Measurements from ENCODE around the gene PPP1R27. TPM values are rescaled to one million over a fixed set of nuclear protein-coding genes. Genes with fewer than 3 reads are reported as not detected.

The PPP1R27 gene
- total RNA-seq, 1 donor: not detected

GRCh38 chr17:81819708-81820107 lies 15.1 kb downstream of the PPP1R27 start:
- no peak overlapping the region for H2AFZ ChIP-seq (ENCODE audit: low read length)

GRCh38 chr17:81817758-81818147 lies 17.1 kb downstream of the PPP1R27 start:
- DNase-seq (ENCODE audit: insufficient read length, low spot score, missing footprints): peak; percentile 88
- Histone ChIP-seq H3K4me3 (ENCODE audit: insufficient read depth, low read length) (no peak overlapping the region), H3K4me1 (ENCODE audit: insufficient read depth, low read length) (no peaks in the 10 kb centered on the region), H3K27ac (ENCODE audit: low read depth, low read length) (no peak overlapping the region), H3K4me2 (ENCODE audit: insufficient read depth, low read length) (no peak overlapping the region), H3K36me3 (ENCODE audit: insufficient read depth, low read length) (peaks cover 5% of the 10 kb centered on the region), H3K9me3 (ENCODE audit: low read depth, low read length) (no peaks in the 10 kb centered on the region), H2AFZ (ENCODE audit: low read length) (no peak overlapping the region), H3K27me3 (ENCODE audit: insufficient read depth, low read length) (no peaks in the 10 kb centered on the region), H4K20me1 (ENCODE audit: insufficient read depth, low read length) (peaks cover 11% of the 10 kb centered on the region), H3K79me2 (ENCODE audit: insufficient read depth, low read length) (no peaks in the 10 kb centered on the region)
- TF ChIP-seq CTCF (IDR thresholded peaks at IDR 0.05; ENCODE audit: extremely low read depth, low read depth, low read length): no peak

More at GRCh38 chr17:81819708-81820107, 15.1 kb downstream of the PPP1R27 start:
- H3K4me1 ChIP-seq (ENCODE audit: insufficient read depth, low read length): no peaks in the 10 kb centered on the region
- H3K79me2 ChIP-seq (ENCODE audit: insufficient read depth, low read length): peaks cover 3% of the 10 kb centered on the region
- H3K4me2 ChIP-seq (ENCODE audit: insufficient read depth, low read length): no peak overlapping the region
- H3K4me3 ChIP-seq (ENCODE audit: insufficient read depth, low read length): no peak overlapping the region
- H3K9me3 ChIP-seq (ENCODE audit: low read depth, low read length): no peaks in the 10 kb centered on the region
- no peaks in the 10 kb centered on the region for H3K27me3 ChIP-seq (ENCODE audit: insufficient read depth, low read length)
- H3K27ac ChIP-seq (ENCODE audit: low read depth, low read length): no peak overlapping the region
- TF ChIP-seq CTCF (IDR thresholded peaks at IDR 0.05; ENCODE audit: extremely low read depth, low read depth, low read length): no peak
- no peak for DNase-seq (ENCODE audit: insufficient read length, low spot score, missing footprints)
- H3K36me3 ChIP-seq (ENCODE audit: insufficient read depth, low read length): peaks cover 5% of the 10 kb centered on the region
- peaks cover 14% of the 10 kb centered on the region for H4K20me1 ChIP-seq (ENCODE audit: insufficient read depth, low read length)

GRCh38 chr17:81815646-81815986 lies 19.2 kb downstream of the PPP1R27 start:
- H2AFZ ChIP-seq (ENCODE audit: low read length): no peak overlapping the region
- TF ChIP-seq CTCF (IDR thresholded peaks at IDR 0.05; ENCODE audit: extremely low read depth, low read depth, low read length): no peak
- no peak overlapping the region for H3K27ac ChIP-seq (ENCODE audit: low read depth, low read length)
- no peaks in the 10 kb centered on the region for H3K79me2 ChIP-seq (ENCODE audit: insufficient read depth, low read length)
- H3K36me3 ChIP-seq (ENCODE audit: insufficient read depth, low read length): no peaks in the 10 kb centered on the region
- no peaks in the 10 kb centered on the region for H4K20me1 ChIP-seq (ENCODE audit: insufficient read depth, low read length)
- no peak for DNase-seq (ENCODE audit: insufficient read length, low spot score, missing footprints)
- H3K4me2 ChIP-seq (ENCODE audit: insufficient read depth, low read length): no peak overlapping the region
- no peaks in the 10 kb centered on the region for H3K4me1 ChIP-seq (ENCODE audit: insufficient read depth, low read length)
- no peaks in the 10 kb centered on the region for H3K27me3 ChIP-seq (ENCODE audit: insufficient read depth, low read length)
- no peaks in the 10 kb centered on the region for H3K9me3 ChIP-seq (ENCODE audit: low read depth, low read length)
- no peak overlapping the region for H3K4me3 ChIP-seq (ENCODE audit: insufficient read depth, low read length)

GRCh38 chr17:81814748-81815645 lies 19.9 kb downstream of the PPP1R27 start:
- H3K36me3 ChIP-seq (ENCODE audit: insufficient read depth, low read length): no peaks in the 10 kb centered on the region
- H3K9me3 ChIP-seq (ENCODE audit: low read depth, low read length): no peaks in the 10 kb centered on the region
- H3K27ac ChIP-seq (ENCODE audit: low read depth, low read length): no peak overlapping the region
- no peak overlapping the region for H2AFZ ChIP-seq (ENCODE audit: low read length)
- H3K4me2 ChIP-seq (ENCODE audit: insufficient read depth, low read length): no peak overlapping the region
- H3K4me1 ChIP-seq (ENCODE audit: insufficient read depth, low read length): no peaks in the 10 kb centered on the region
- DNase-seq (ENCODE audit: insufficient read length, low spot score, missing footprints): peak; percentile 90
- H3K79me2 ChIP-seq (ENCODE audit: insufficient read depth, low read length): no peaks in the 10 kb centered on the region
- no peak overlapping the region for H3K4me3 ChIP-seq (ENCODE audit: insufficient read depth, low read length)
- H3K27me3 ChIP-seq (ENCODE audit: insufficient read depth, low read length): no peaks in the 10 kb centered on the region
- H4K20me1 ChIP-seq (ENCODE audit: insufficient read depth, low read length): no peaks in the 10 kb centered on the region
- TF ChIP-seq CTCF (IDR thresholded peaks at IDR 0.05; ENCODE audit: extremely low read depth, low read depth, low read length): no peak

Data from osteoblast (primary cell).